Suprapubic skin (tissue), 4 donors: ENCODE measurements around the gene APOM.

Source experiments
- POLR2A ChIP-seq, 2 donors: fragments of 450-650 bp; IDR thresholded peaks; one replicate each; pipeline ENCODE4 v1.6.1; 2017; ENCODE audit warnings: antibody characterized with exemption in 2 of 2, mild to moderate bottlenecking in 2 of 2, moderate library complexity in 2 of 2
- POLR2AphosphoS5 ChIP-seq, 3 donors: sonication (generic); formaldehyde crosslinking; IDR thresholded peaks; one replicate each; pipeline ENCODE4 v1.6.1; 2017; ENCODE audit warnings: antibody characterized with exemption in 3 of 3
- TF ChIP-seq, protein P1 (sequence below), 2 donors: fragments of 200-600 bp in 1 of 2; fragments of 450-650 bp in 1 of 2; sonication (generic) in 1 of 2; IDR thresholded peaks; one replicate each; pipeline ENCODE4 v1.5.1; 2016 to 2019; ENCODE audit warnings: antibody characterized with exemption in 2 of 2, mild to moderate bottlenecking in 1 of 2, moderate library complexity in 1 of 2

DNA sequence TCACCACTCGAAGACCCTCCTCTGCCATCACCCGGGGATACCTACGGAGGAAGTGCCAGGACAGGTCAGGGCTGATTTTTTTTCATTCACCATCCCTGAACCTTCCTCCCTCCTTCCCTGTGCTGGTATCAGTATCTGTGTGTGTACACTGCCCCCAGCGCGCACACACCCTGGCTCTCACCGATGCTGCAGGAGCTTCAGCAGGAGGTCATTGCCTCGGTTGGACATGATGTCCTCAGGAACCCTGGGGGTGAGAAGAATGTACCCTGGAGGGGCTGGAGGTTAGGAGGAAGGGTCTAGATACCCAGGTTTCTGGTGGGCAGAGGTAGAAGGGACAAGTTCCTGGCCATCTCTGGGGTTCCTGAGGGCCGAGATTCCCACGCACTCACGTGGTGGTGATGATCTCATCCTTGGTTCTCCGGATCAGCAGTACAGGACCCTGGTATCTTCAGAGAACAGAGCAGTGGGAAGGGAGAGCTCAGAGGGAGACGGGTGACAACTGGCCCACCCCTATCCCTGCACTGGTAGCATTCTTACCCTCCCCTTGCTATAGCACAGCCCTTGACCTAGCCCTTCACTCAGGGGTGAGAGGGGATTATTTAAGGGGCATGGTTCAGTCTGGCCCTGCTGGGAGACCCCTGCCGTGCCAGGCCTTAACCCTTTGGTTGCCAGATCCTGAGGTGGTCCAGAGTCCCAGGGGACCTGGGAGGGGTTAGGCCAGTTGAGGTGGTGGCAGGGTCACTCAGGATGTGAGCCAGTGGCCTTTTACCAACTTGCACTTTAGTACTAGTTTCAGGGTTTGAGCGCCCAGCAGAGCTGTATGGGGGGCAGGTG, 32.4 kb downstream of the APOM start:
- TF ChIP-seq, protein P1, sequence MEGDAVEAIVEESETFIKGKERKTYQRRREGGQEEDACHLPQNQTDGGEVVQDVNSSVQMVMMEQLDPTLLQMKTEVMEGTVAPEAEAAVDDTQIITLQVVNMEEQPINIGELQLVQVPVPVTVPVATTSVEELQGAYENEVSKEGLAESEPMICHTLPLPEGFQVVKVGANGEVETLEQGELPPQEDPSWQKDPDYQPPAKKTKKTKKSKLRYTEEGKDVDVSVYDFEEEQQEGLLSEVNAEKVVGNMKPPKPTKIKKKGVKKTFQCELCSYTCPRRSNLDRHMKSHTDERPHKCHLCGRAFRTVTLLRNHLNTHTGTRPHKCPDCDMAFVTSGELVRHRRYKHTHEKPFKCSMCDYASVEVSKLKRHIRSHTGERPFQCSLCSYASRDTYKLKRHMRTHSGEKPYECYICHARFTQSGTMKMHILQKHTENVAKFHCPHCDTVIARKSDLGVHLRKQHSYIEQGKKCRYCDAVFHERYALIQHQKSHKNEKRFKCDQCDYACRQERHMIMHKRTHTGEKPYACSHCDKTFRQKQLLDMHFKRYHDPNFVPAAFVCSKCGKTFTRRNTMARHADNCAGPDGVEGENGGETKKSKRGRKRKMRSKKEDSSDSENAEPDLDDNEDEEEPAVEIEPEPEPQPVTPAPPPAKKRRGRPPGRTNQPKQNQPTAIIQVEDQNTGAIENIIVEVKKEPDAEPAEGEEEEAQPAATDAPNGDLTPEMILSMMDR (IDR thresholded peaks at IDR 0.05), result no peak
- TF ChIP-seq POLR2A (IDR thresholded peaks at IDR 0.05), result no peak
- no peak for TF ChIP-seq POLR2AphosphoS5 (IDR thresholded peaks at IDR 0.05)
